GM21390 (cell line): ENCODE measurements around the gene FBXO10.

Experiments used
- ATAC-seq: cut with Tn5 transposase; IDR thresholded peaks from one replicate; pipeline ENCODE4 v1.9.1; 2021; ENCODE audit not compliant: unreplicated experiment

The FBXO10 gene

GRCh38 chr9:37592108-37592951, 16.1 kb upstream of the FBXO10 start, which contains the start of gene TOMM5:
Gene TOMM5, minus strand, starts transcription at chr9:37592597. Its CDS starts 65 bp downstream, at chr9:37592532.
- peak; percentile 92 for ATAC-seq

- ATAC-seq: no peak
Measured at GRCh38 chr9:37587521-37587920, 11.3 kb upstream of the FBXO10 start.

- no peak for ATAC-seq
Measured at GRCh38 chr9:37583522-37584121, 7.4 kb upstream of the FBXO10 start.

GRCh38 chr9:37582548-37583157, 6.5 kb upstream of the FBXO10 start:
- no peak for ATAC-seq

GRCh38 chr9:37575511-37575914, 667 bp downstream of the FBXO10 start:
- peak; percentile 59 for ATAC-seq

- no peak for ATAC-seq
Measured at GRCh38 chr9:37575001-37575400, 1.2 kb downstream of the FBXO10 start.

GRCh38 chr9:37574241-37574721, 1.9 kb downstream of the FBXO10 start:
- no peak for ATAC-seq

- no peak for ATAC-seq
Measured at GRCh38 chr9:37571282-37571681, 4.9 kb downstream of the FBXO10 start.

GRCh38 chr9:37566716-37567115, 9.5 kb downstream of the FBXO10 start:
- ATAC-seq: no peak

GRCh38 chr9:37565661-37566618, 10.2 kb downstream of the FBXO10 start:
- peak; percentile 76 for ATAC-seq

- no peak for ATAC-seq
Measured at GRCh38 chr9:37564916-37565315, 11.3 kb downstream of the FBXO10 start.

GRCh38 chr9:37563806-37564513, 12.2 kb downstream of the FBXO10 start:
- ATAC-seq: no peak

GRCh38 chr9:37562826-37563225, 13.4 kb downstream of the FBXO10 start:
- ATAC-seq: no peak

GRCh38 chr9:37561682-37562081, 14.5 kb downstream of the FBXO10 start:
- no peak for ATAC-seq

GRCh38 chr9:37559855-37560592, 16.2 kb downstream of the FBXO10 start:
- no peak for ATAC-seq

- ATAC-seq: no peak
Measured at GRCh38 chr9:37559125-37559524, 17.1 kb downstream of the FBXO10 start.

- no peak for ATAC-seq
Measured at GRCh38 chr9:37555786-37556185, 20.4 kb downstream of the FBXO10 start.

- ATAC-seq: no peak
Measured at GRCh38 chr9:37554318-37554717, 21.9 kb downstream of the FBXO10 start.

GRCh38 chr9:37551888-37552287, 24.3 kb downstream of the FBXO10 start:
- ATAC-seq: no peak
